ENCODE measurements around the gene EEF1G. TPM values are rescaled to one million over a fixed set of nuclear protein-coding genes. Genes with fewer than 3 reads are reported as not detected.

EEF1G gene
- total RNA-seq, 4 donors from 2014 or later, result 1,068 to 1,537 (median 1,375) TPM

DNA sequence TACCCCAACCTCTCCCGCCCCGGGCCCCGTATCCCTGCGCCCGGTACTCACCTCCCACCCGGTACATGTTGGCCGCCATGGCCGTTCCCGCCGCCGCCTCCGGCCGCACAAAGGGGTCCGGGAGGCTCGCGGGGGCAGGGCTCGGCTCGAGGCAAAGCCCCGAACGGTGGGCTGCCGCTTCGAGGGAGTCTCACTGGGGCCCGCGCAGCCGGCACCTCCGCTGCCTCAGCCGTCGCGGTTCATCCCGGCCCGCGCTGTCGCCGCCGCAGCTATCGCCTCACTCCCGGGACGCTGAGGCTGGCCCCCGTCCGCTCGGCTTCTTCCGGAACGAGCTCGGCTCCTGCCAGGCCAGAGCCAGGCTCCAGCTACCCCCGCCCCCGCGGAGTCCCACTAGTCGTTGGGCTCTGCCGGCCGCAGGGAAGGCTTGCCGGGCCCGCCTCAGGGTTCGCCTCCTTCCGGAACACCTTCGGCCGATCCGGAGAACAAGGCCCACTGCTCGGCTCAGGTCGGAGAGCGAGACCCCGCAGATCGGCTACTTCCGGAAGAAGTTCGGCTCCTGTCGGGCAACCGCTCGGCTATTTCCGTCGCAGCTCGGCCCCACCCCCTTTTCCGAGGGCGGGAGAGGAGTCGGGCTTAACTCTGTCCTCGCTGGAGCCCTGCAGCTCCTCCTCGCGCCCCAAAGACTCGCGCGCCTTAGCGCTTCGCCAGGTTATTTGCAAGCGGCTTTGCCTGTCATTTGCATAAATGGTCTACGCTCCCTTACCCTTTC is 27.9 kb upstream of the EEF1G start, which contains the start of gene MTA2:
TSS of gene MTA2 (minus strand) at position 494 of the 769 bp plus-strand sequence. CDS start at position 79, 415 bp downstream.
- H3K4me1 ChIP-seq, result peaks cover 33 to 66% (median 42%) of the 10 kb centered on the region in 4 donors
- peak within 1 kb of the TSS; percentile 67 to 100 (median 94) for H3K4me3 ChIP-seq
- no peaks in the 10 kb centered on the region for H3K9me3 ChIP-seq
- peaks cover 32 to 48% (median 47%) of the 10 kb centered on the region in 4 donors for H3K36me3 ChIP-seq
- peak; percentile 99 for DNase-seq (ENCODE audit: extremely low spot score)
- no peak for TF ChIP-seq EP300 (IDR thresholded peaks at IDR 0.05)
- TF ChIP-seq, protein P1, sequence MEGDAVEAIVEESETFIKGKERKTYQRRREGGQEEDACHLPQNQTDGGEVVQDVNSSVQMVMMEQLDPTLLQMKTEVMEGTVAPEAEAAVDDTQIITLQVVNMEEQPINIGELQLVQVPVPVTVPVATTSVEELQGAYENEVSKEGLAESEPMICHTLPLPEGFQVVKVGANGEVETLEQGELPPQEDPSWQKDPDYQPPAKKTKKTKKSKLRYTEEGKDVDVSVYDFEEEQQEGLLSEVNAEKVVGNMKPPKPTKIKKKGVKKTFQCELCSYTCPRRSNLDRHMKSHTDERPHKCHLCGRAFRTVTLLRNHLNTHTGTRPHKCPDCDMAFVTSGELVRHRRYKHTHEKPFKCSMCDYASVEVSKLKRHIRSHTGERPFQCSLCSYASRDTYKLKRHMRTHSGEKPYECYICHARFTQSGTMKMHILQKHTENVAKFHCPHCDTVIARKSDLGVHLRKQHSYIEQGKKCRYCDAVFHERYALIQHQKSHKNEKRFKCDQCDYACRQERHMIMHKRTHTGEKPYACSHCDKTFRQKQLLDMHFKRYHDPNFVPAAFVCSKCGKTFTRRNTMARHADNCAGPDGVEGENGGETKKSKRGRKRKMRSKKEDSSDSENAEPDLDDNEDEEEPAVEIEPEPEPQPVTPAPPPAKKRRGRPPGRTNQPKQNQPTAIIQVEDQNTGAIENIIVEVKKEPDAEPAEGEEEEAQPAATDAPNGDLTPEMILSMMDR (IDR thresholded peaks at IDR 0.05), result no peak
- peak; percentile 16 for TF ChIP-seq POLR2A (IDR thresholded peaks at IDR 0.05; ENCODE audit: low read depth)
- peak; percentile 80 to 84 for TF ChIP-seq POLR2AphosphoS5 (IDR thresholded peaks at IDR 0.05)
- H3K27ac ChIP-seq (replicated peaks in 1 of 4), result peak within 1 kb of the TSS; percentile 90 to 99 (median 98)
- intact Hi-C loops (cut with DNase I), result no loop called here
- no peaks in the 10 kb centered on the region for H3K27me3 ChIP-seq
- WGBS, result 0% methylated on average over 30 of the region's 83 CpGs

DNA sequence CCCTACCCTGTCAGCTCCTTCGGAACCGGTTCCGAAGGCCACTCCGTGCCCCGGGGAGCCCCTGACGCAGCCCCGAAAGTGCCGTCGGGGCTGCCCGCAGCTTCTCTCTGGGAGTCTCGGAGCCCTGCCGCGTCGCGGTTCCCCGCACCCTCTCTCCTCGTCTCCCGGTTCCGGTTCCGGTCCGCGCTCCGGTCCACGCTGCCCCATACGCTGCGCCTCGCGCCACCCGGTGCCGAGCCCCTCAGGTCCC is 27.4 kb upstream of the EEF1G start:
- peaks cover 33 to 66% (median 42%) of the 10 kb centered on the region in 4 donors for H3K4me1 ChIP-seq
- H3K9me3 ChIP-seq, result no peaks in the 10 kb centered on the region
- H3K4me3 ChIP-seq, result peak overlapping the region; percentile 67 to 100 (median 94)
- no peak for DNase-seq (ENCODE audit: extremely low spot score)
- peak overlapping the region; percentile 90 to 99 (median 98) for H3K27ac ChIP-seq (replicated peaks in 1 of 4)
- H3K27me3 ChIP-seq, result no peaks in the 10 kb centered on the region
- intact Hi-C loops (cut with DNase I), result no loop called here
- TF ChIP-seq, protein P1 (IDR thresholded peaks at IDR 0.05), result no peak
- no peak for TF ChIP-seq POLR2A (IDR thresholded peaks at IDR 0.05; ENCODE audit: low read depth)
- no peak for TF ChIP-seq POLR2AphosphoS5 (IDR thresholded peaks at IDR 0.05)
- TF ChIP-seq EP300 (IDR thresholded peaks at IDR 0.05), result no peak
- H3K36me3 ChIP-seq, result peaks cover 32 to 49% (median 47%) of the 10 kb centered on the region in 4 donors
- no CpG with 5 or more reads among the region's 30 CpGs for WGBS

DNA sequence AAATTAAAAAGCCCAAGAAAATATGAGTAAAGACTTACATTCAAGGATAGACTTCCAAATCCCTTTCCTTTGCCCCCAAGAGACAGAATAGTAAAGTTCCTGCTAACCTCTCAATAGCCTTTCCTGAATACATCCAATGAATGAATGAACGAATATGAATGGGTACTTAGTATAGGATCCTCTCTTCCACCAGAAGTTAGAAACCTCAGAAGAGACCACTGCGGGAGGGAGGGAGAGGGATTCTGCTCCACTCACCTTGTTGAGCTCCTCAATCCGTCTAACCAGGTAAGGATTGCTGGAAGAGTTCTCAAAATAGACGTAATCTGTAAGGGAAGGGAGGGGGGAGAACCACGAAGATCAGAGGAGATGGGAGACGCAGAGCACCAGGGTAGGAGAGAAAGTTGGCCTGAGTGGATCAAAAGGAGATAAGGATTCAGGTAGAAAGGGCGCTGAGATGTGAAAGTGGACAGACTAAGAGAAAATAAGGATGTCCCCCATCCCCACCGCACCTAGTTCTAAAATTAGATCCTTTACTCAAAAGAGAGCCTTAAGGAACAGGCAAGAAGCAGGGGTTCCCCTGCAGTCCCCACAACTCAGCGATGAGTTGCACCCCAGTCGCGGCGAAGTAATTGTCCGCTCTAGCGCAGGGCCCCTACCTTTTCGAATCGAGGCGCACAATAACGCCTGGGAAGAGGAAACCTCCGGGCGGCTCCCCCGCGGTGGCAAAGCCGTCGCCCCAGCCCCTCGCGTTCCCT is 26.9 kb upstream of the EEF1G start:
- peak overlapping the region; percentile 90 to 99 (median 98) for H3K27ac ChIP-seq (replicated peaks in 1 of 4)
- H3K4me1 ChIP-seq, result peaks cover 33 to 66% (median 42%) of the 10 kb centered on the region in 4 donors
- no peak for DNase-seq (ENCODE audit: extremely low spot score)
- 3% methylated on average over 25 of the region's 26 CpGs for WGBS
- H3K36me3 ChIP-seq, result peaks cover 34 to 49% (median 47%) of the 10 kb centered on the region in 4 donors
- H3K27me3 ChIP-seq, result no peaks in the 10 kb centered on the region
- peak overlapping the region; percentile 67 to 100 (median 94) for H3K4me3 ChIP-seq
- no peaks in the 10 kb centered on the region for H3K9me3 ChIP-seq
- TF ChIP-seq EP300 (IDR thresholded peaks at IDR 0.05) (no peak), POLR2A (IDR thresholded peaks at IDR 0.05; ENCODE audit: low read depth) (no peak), POLR2AphosphoS5 (IDR thresholded peaks at IDR 0.05) (no peak)
- TF ChIP-seq, protein P1 (IDR thresholded peaks at IDR 0.05), result no peak
- intact Hi-C loops (cut with DNase I), result no loop called here

DNA sequence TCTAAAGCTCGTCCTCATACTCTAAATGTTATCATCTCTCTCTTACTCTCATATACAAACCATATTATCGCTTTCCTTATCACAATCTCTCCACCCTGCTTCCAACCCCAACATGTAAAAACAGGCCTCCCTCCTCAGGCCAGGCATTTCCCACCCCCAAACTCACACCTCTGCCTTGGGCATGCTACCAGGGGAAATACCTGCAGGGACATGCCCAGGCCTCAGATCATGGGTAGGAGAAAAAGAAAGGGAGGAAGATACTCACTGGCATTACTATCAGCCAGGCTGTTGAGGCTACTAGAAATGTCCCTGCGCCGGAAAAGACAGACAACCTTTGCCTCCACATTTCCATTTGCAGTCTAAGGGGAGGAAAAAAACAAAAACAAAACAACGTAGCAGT is 26.2 kb upstream of the EEF1G start:
- 38% methylated on average over 5 of the region's 5 CpGs for WGBS
- no peak for TF ChIP-seq POLR2AphosphoS5 (IDR thresholded peaks at IDR 0.05)
- TF ChIP-seq, protein P1 (IDR thresholded peaks at IDR 0.05), result no peak
- TF ChIP-seq EP300 (IDR thresholded peaks at IDR 0.05), result no peak
- no peak for TF ChIP-seq POLR2A (IDR thresholded peaks at IDR 0.05; ENCODE audit: low read depth)
- intact Hi-C loops (cut with DNase I), result loop anchor here (10.0 kb wide), 1 partner anchor 255 kb away; no protein-coding TSS in a partner anchor

More for the DNA sequence above, 26.2 kb upstream of the EEF1G start:
- H3K27ac ChIP-seq (replicated peaks in 1 of 4), result peak overlapping the region; percentile 90 to 99 (median 98)
- DNase-seq (ENCODE audit: extremely low spot score), result no peak
- peaks cover 35 to 49% (median 47%) of the 10 kb centered on the region in 4 donors for H3K36me3 ChIP-seq
- H3K27me3 ChIP-seq, result no peaks in the 10 kb centered on the region
- peak overlapping the region; percentile 67 to 100 (median 94) for H3K4me3 ChIP-seq
- H3K4me1 ChIP-seq, result peaks cover 33 to 65% (median 42%) of the 10 kb centered on the region in 4 donors
- H3K9me3 ChIP-seq, result no peaks in the 10 kb centered on the region
